ENCODE data around the gene CYP4F11. TPM values are rescaled to one million over a fixed set of nuclear protein-coding genes. Genes with fewer than 3 reads are reported as not detected.

The CYP4F11 gene
- total and polyA plus RNA-seq, 2 donors (not counting 3 experiments of a cell fraction or from before 2014, with no cell fraction given): not detected

- FAIRE-seq (no peak), DNase-seq (ENCODE audit: low read depth, low spot score) (no peak)
- Histone ChIP-seq H3K9ac (replicated peaks; ENCODE audit: extremely low read depth, insufficient read depth, low read length) (no peak overlapping the region), H3K27ac (ENCODE audit: insufficient read depth, low read depth, low read length) (no peak overlapping the region), H3K27me3 (ENCODE audit: control insufficient read depth in 2 of 2, insufficient read depth in 2 of 2, low read length in 2 of 2) (no peaks in the 10 kb centered on the region), H3K9me1 (replicated peaks; ENCODE audit: control insufficient read depth, extremely low read depth, insufficient read depth, low read length) (no peaks in the 10 kb centered on the region), H4K20me1 (replicated peaks; ENCODE audit: control insufficient read depth, extremely low read depth, insufficient read depth, low read length) (no peaks in the 10 kb centered on the region), H2AFZ (ENCODE audit: low read depth, low read length) (no peak overlapping the region), H3K79me2 (ENCODE audit: control insufficient read depth, insufficient read depth, low read length) (no peaks in the 10 kb centered on the region), H3K4me3 (replicated peaks in 1 of 3; ENCODE audit: insufficient read depth in 1 of 3, low read depth in 1 of 3, low read length in 3 of 3) (no peak overlapping the region), H3K4me1 (ENCODE audit: control insufficient read depth, extremely low read depth, insufficient read depth, low read length) (no peaks in the 10 kb centered on the region), H3K4me2 (ENCODE audit: insufficient read depth, low read length) (no peak overlapping the region), H3K36me3 (ENCODE audit: control insufficient read depth in 2 of 2, extremely low read depth in 1 of 2, insufficient read depth in 2 of 2, low read length in 2 of 2) (no peaks in the 10 kb centered on the region), H3K9me3 (replicated peaks; ENCODE audit: control insufficient read depth, insufficient read depth, low read length) (no peaks in the 10 kb centered on the region)
- POLR2A ChIA-PET: no interaction called here
- dilution Hi-C loops (cut with MboI; ENCODE audit: extremely low pct_ligation_motif_present, low sequenced_read_pairs): no loop called here
- CTCF ChIA-PET: no interaction called here
- intact Hi-C loops (cut with micrococcal nuclease): no loop called here
- no peak for TF ChIP-seq POLR2AphosphoS5 (IDR thresholded peaks at IDR 0.05; ENCODE audit: insufficient read depth, low read depth, low read length)
- TF ChIP-seq EZH2 (IDR thresholded peaks at IDR 0.05; ENCODE audit: borderline replicate concordance, low read depth, low read length, severe bottlenecking): no peak
- no peak for TF ChIP-seq JUN (IDR thresholded peaks at IDR 0.05; ENCODE audit: borderline replicate concordance, insufficient read depth, insufficient read length, low read depth)
- TF ChIP-seq FOS (IDR thresholded peaks at IDR 0.05; ENCODE audit: borderline replicate concordance, insufficient read depth, low read length): no peak
- no peak for TF ChIP-seq MYC (IDR thresholded peaks at IDR 0.05; ENCODE audit: low read depth, low read length)
- TF ChIP-seq MAX (IDR thresholded peaks at IDR 0.05; ENCODE audit: insufficient read depth, insufficient read length): no peak
- TF ChIP-seq CTCF (IDR thresholded peaks at IDR 0.05; ENCODE audit: extremely low read depth in 1 of 2, insufficient read depth in 1 of 2, low read depth in 1 of 2, low read length in 2 of 2): no peak
- no peak for TF ChIP-seq GATA2 (IDR thresholded peaks at IDR 0.05; ENCODE audit: insufficient read depth, insufficient read length, low read depth, low read length)
- TF ChIP-seq POLR2A (IDR thresholded peaks at IDR 0.05; ENCODE audit: low read depth, low read length): no peak
- BruUV-seq (replicated peaks): no TSS peak
These were observed 12.3 kb downstream of the CYP4F11 start for GRCh38 chr19:15922021-15922420.

Data from endothelial cell of umbilical vein (primary cell).